PC-3 (cell line): Measurements from ENCODE around the gene PTPN14. TPM values are rescaled to one million over a fixed set of nuclear protein-coding genes. Genes with fewer than 3 reads are reported as not detected.

Experiments used
- ATAC-seq: fragments of 200-7000 bp; cut with Tn5 transposase; 2 replicates; pipeline ENCODE4 v1.9.1; 2020; ENCODE audit warnings: mild to moderate bottlenecking, moderate library complexity
- BruUV-seq: library from RNA; stranded (reverse); fragments of 400-500 nt; replicated peaks from 2 replicates; lab custom pipeline; 2021; lab: Mats Ljungman, UMichigan
- CTCF ChIA-PET: fragments of 300-600 bp; sonication (Branson Sonifier 250); formaldehyde crosslinking; loops from one replicate; lab custom pipeline; 2022; ENCODE audit warnings: antibody characterized with exemption; lab: Charles Lee
- POLR2A ChIA-PET: fragments of 300-600 bp; sonication (Branson Sonifier 250); formaldehyde crosslinking; loops from one replicate; lab custom pipeline; 2022; ENCODE audit warnings: antibody characterized with exemption; ENCODE audit not compliant: unreplicated experiment; lab: Charles Lee
- DNase-seq: peaks from one replicate; pipeline ENCODE4 v3.0.0-alpha.2; 2015
- H2AFZ ChIP-seq: fragments of 300-600 bp; sonication (generic); 2 replicates; pipeline ENCODE4 v1.6.0; 2016; ENCODE audit warnings: antibody characterized with exemption, low read length
- H3F3A ChIP-seq: fragments of 300-600 bp; sonication (generic); one replicate; pipeline ENCODE4 v1.6.0; 2017; ENCODE audit warnings: antibody characterized with exemption, low read length, control low read depth, mild to moderate bottlenecking; ENCODE audit not compliant: unreplicated experiment
- H3K27ac ChIP-seq: fragments of 300-600 bp; sonication (generic); 2 replicates; pipeline ENCODE4 v1.5.1; 2016; ENCODE audit warnings: mild to moderate bottlenecking, low read length
- H3K27me3 ChIP-seq: fragments of 300-600 bp; sonication (generic); 2 replicates; pipeline ENCODE4 v1.6.1; 2016; ENCODE audit warnings: low read length, mixed read lengths
- H3K36me3 ChIP-seq: fragments of 300-600 bp; sonication (generic); 2 replicates; pipeline ENCODE4 v1.6.1; 2016; ENCODE audit warnings: low read depth, mixed run types, low read length, mixed read lengths
- H3K4me1 ChIP-seq: fragments of 300-600 bp; sonication (generic); 2 replicates; pipeline ENCODE4 v1.5.1; 2016; ENCODE audit warnings: low read length; ENCODE audit not compliant: insufficient read depth
- H3K4me2 ChIP-seq: fragments of 300-600 bp; sonication (generic); 2 replicates; pipeline ENCODE4 v1.6.0; 2016; ENCODE audit warnings: low read length
- H3K4me3 ChIP-seq: fragments of 300-600 bp; sonication (generic); 2 replicates; pipeline ENCODE4 v1.5.1; 2016; ENCODE audit warnings: mild to moderate bottlenecking, low read length, mixed read lengths
- H3K79me2 ChIP-seq: fragments of 300-600 bp; sonication (generic); 2 replicates; pipeline ENCODE4 v1.6.1; 2017; ENCODE audit warnings: low read length, mixed read lengths
- H3K9ac ChIP-seq: fragments of 300-600 bp; sonication (generic); 2 replicates; pipeline ENCODE4 v1.6.0; 2016; ENCODE audit warnings: mild to moderate bottlenecking, low read length
- H3K9me2 ChIP-seq: fragments of 300-600 bp; sonication (generic); replicated peaks from 2 replicates; pipeline ENCODE4 v1.6.1; 2016; ENCODE audit warnings: mixed run types, low read length, mixed read lengths
- H3K9me3 ChIP-seq: fragments of 300-600 bp; sonication (generic); 2 replicates; pipeline ENCODE4 v1.6.1; 2016; ENCODE audit warnings: low read length, mixed read lengths
- H4K20me1 ChIP-seq: fragments of 300-600 bp; sonication (generic); 2 replicates; pipeline ENCODE4 v1.6.1; 2016; ENCODE audit warnings: low read length, mixed read lengths
- EZH2 ChIP-seq: fragments of 300-600 bp; sonication (generic); IDR thresholded peaks from one replicate; pipeline ENCODE4 v1.6.1; 2017; ENCODE audit warnings: antibody characterized with exemption, mild to moderate bottlenecking, low read length; ENCODE audit not compliant: unreplicated experiment
- EZH2phosphoT487 ChIP-seq: fragments of 300-600 bp; sonication (generic); IDR thresholded peaks from 2 replicates; pipeline ENCODE4 v1.6.1; 2018; ENCODE audit warnings: mild to moderate bottlenecking, antibody characterized with exemption, low read length, borderline replicate concordance
- intact Hi-C: fragments of 100-400 bp; cut with micrococcal nuclease; formaldehyde crosslinking; loops from 2 replicates; pipeline ENCODE4 v1.9.0; 2023
- total RNA-seq: library from RNA; depleted of rRNA; stranded (reverse); fragments of >200 nt; gene quantifications from 2 replicates; pipeline ENCODE4 v1.2.3, GENCODE V29; 2014
- TF ChIP-seq, protein P1 (sequence below): fragments of 300-600 bp; sonication (generic); conservative IDR thresholded peaks from 2 replicates; pipeline ENCODE4 v1.5.1; 2017; ENCODE audit warnings: antibody characterized with exemption, low read depth, mild to moderate bottlenecking, low read length

PTPN14 gene
- total RNA-seq, 1 experiment from 2014 or later = 12.6 TPM

DNA sequence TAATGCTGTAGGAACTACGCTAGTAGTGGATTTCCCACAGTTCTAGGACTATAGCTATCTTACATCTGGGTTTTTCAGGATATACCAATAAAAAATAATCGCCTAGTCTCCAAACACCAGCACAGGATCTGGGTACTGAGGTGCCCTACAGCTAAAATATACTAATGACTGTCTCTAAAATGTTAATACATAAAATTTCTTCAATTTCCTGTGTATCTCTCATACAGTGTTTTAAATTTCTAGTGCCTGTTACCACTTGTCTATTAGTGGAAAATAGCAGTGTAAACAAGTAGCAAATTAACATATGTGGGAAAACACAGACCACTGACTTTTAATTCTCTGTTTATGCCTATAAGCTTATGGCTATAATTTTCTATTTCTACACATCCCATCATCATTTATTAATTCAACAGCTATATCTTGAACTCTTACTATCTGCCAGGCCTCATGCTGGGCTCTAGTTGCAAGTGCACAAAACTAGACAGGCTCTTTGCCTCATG is 16.1 kb upstream of the PTPN14 start:
- Histone ChIP-seq H3K27me3 (no peaks in the 10 kb centered on the region), H3K9me3 (no peaks in the 10 kb centered on the region), H3K79me2 (no peaks in the 10 kb centered on the region), H4K20me1 (no peaks in the 10 kb centered on the region), H2AFZ (0 out of 2 replicates have a peak overlapping the region, but pooled peaks have one; percentile 7), H3K4me2 (peak overlapping the region; percentile 59), H3K36me3 (no peaks in the 10 kb centered on the region), H3K27ac (peak overlapping the region; percentile 86), H3K9me2 (no peaks in the 10 kb centered on the region), H3K9ac (peak overlapping the region; percentile 24), H3K4me1 (peaks cover 66% of the 10 kb centered on the region), H3K4me3 (peak overlapping the region; percentile 6; the same call in 1 of the 2 replicates), H3F3A (peaks cover 5% of the 10 kb centered on the region)
- TF ChIP-seq, protein P1, sequence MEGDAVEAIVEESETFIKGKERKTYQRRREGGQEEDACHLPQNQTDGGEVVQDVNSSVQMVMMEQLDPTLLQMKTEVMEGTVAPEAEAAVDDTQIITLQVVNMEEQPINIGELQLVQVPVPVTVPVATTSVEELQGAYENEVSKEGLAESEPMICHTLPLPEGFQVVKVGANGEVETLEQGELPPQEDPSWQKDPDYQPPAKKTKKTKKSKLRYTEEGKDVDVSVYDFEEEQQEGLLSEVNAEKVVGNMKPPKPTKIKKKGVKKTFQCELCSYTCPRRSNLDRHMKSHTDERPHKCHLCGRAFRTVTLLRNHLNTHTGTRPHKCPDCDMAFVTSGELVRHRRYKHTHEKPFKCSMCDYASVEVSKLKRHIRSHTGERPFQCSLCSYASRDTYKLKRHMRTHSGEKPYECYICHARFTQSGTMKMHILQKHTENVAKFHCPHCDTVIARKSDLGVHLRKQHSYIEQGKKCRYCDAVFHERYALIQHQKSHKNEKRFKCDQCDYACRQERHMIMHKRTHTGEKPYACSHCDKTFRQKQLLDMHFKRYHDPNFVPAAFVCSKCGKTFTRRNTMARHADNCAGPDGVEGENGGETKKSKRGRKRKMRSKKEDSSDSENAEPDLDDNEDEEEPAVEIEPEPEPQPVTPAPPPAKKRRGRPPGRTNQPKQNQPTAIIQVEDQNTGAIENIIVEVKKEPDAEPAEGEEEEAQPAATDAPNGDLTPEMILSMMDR = no peak
- TF ChIP-seq EZH2 = no peak
- TF ChIP-seq EZH2phosphoT487 = no peak
- DNase-seq (no peak), ATAC-seq (no peak)
- intact Hi-C loops = loop anchor here (5.0 kb wide), 2 partner anchors 85 to 120 kb away; no protein-coding TSS in a partner anchor
- ChIA-PET POLR2A (interaction anchor here (0.7 to 1.2 kb wide), 2 partner anchors 16 kb away, joined by 5 to 11 read pairs; partner anchors contain the start of gene PTPN14), CTCF (no interaction called here)
- no TSS peak for BruUV-seq

DNA sequence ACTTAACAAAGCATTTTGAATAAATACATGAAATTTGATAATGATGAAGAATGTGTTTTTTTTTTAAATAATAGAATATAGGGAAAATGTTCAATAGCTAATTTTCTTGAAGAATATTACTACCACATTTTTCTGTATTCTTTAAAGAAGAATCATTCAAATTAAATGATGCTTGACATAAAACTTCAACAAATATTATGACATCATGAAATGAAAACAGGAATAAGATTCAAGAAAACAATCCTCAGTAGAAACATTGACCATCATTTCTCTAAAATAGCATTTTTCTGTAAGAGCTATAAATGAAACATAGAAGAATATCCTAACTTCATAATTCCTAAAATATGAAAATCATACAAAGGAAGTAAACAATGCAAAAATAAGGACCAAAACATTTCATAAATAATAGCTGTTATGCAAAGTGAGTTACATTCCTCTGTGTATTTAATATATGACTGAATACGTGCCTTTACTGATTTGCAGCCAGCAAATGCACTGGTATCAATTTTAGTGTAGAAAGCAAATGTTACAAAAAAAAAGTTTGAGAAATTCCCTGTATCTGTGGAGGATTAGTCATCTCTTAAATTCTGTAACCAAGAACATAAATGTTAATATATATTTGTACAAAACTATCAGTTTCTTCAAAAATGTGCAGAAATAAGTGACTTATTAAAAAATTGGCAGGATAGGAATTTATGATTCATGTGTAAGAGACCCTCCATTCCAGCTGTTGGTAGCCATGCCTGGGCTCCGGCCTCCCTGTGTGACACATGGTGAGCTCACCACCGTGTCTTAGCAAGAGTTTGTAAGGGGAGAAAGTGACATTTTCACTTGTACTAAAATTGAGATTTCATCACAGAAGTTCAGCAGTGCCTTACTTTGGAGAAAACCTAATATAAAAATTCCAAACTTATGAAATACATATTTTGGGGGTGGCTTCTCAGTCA is 15.0 kb upstream of the PTPN14 start:
- H3K9me3 ChIP-seq = no peaks in the 10 kb centered on the region
- no peaks in the 10 kb centered on the region for H3K27me3 ChIP-seq
- no peaks in the 10 kb centered on the region for H3K36me3 ChIP-seq
- intact Hi-C loops = loop anchor here (1.0 to 5.0 kb wide), 3 partner anchors 14 to 119 kb away; no protein-coding TSS in a partner anchor
- H3F3A ChIP-seq = peaks cover 5% of the 10 kb centered on the region
- peak overlapping the region; percentile 24 for H3K9ac ChIP-seq
- ChIA-PET POLR2A (interaction anchor here (0.5 to 1.2 kb wide), 3 partner anchors 15 to 460 kb away, joined by 5 to 11 read pairs (median 6); partner anchors contain the start of gene PTPN14), CTCF (interaction anchor here (0.7 to 1.2 kb wide), 2 partner anchors 15 to 20 kb away, joined by 3 read pairs; partner anchors contain the start of gene PTPN14)
- H3K4me3 ChIP-seq = peak overlapping the region; percentile 6; the same call in 1 of the 2 replicates
- H3K4me1 ChIP-seq = peaks cover 64% of the 10 kb centered on the region
- H4K20me1 ChIP-seq = no peaks in the 10 kb centered on the region
- peak overlapping the region; percentile 14; the same call in 1 of the 2 replicates for H2AFZ ChIP-seq
- no peaks in the 10 kb centered on the region for H3K9me2 ChIP-seq
- TF ChIP-seq, protein P1 = no peak
- TF ChIP-seq EZH2 (no peak), EZH2phosphoT487 (no peak)
- H3K79me2 ChIP-seq = no peaks in the 10 kb centered on the region
- H3K4me2 ChIP-seq = peak overlapping the region; percentile 59
- peak; percentile 96 for DNase-seq
- H3K27ac ChIP-seq = peak overlapping the region; percentile 86
- no TSS peak for BruUV-seq
- peak; percentile 64 for ATAC-seq
